Caki2 (cell line): ENCODE results near the gene C21orf91. TPM values are rescaled to one million over a fixed set of nuclear protein-coding genes. Genes with fewer than 3 reads are reported as not detected.

ENCODE experiments used
- DNase-seq: peaks from one replicate; pipeline ENCODE4 v3.0.0-alpha.2; 2015; ENCODE audit warnings: low read depth
- in situ Hi-C: cut with HindIII; loops from 2 replicates; pipeline ENCODE4 v1.10.0; 2016; ENCODE audit warnings: low sequenced_read_pairs, low pct_unique_long_range_greater_than_20kb, mixed read lengths
- total RNA-seq: library from RNA; depleted of rRNA; stranded (reverse); fragments of >200 nt; shearing (Covaris generic); gene quantifications from 2 replicates; pipeline ENCODE4 v1.2.3, GENCODE V29; 2014; ENCODE audit warnings: low replicate concordance; rRNA removed

The C21orf91 gene
- total RNA-seq, 1 experiment from 2014 or later = 0.34 TPM

DNA sequence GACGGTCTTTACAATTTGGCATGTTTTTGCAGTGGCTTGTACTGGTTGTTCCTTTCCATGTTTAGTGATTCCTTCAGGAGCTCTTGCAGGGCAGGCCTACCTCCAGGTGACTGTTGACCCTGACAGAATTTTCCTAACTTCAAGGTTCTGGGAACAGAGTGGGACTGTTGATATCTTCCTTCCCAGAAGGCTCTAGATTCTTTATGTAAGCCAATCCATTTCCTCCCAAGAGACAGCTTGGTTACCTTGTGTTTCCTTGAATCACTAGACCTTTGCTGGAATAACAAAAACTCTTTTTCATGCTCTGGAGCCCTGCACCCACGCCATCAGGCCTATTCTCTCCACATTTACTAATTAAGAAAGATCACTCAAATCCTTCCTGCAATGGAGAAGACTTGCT is 67.0 kb downstream of the C21orf91 start:
- no peak for DNase-seq
- in situ Hi-C loops = no loop called here

DNA sequence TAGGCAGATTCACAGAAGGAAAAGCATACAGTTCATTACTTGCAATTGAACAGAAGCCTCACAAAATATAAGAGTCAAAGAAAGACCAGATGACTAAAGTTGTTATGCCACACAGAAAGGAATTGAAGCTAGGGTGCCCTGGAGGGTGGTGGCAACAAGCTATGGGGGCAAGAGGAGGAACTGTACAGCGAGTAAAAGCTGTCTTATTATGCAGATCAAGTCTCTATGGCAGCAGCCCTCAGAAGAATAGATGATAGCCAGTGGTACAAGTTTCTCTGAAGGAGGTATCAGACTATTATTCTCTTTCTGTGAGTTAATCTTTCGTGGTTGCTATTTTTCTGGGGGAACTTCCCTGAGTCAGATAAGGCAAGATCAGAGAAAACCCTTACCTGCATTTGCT is 72.2 kb downstream of the C21orf91 start:
- in situ Hi-C loops = no loop called here
- no peak for DNase-seq

DNA sequence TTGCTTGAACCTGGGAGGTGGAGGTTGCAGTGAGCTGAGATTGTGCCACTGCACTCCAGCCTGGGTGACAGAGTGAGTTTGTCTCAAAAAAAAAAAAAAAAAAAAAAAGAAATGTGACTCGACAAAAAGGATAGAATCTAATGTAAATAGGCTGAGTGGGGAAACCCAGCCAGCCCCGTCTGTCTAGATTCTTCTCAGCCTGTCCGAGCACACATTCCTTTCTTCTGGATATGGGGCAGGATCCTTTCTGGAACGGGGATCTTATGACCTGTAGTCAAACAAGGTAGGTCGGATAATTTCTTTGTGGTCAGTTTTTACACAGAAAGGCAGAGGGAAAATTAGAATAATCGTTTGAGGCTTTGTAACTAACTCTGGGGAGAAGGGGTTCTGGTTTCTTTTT is 74.1 kb downstream of the C21orf91 start:
- in situ Hi-C loops = no loop called here
- DNase-seq = no peak

DNA sequence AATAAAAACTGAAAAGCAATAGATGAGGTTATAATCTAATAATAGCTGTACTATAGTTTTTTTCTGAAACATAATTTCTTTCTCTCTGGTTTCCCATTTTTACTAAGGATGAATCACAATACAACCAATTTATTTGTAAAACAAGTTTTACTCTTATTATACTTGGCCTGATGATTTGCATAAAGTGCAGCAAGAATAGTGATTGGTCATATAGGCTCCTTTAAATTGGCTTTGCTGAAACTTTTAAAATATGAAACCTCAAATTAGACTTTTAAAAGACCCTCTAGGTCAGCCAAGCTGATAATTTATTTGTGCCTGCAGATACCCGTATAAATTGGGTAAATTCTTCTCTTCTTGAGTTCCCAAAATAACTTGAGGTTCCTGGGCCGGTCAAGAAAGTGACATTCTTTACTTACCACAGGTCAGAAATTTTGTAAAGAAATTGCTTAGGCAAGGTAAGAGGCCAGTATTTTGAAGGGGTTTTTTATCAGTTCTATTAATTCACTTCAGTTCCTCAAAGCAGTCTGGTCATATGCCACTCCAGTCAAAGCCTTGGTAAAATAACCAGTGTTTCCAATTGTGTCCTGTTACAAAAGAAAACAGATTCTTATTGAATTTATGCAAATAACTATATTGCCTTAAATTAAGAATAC is 76.1 kb downstream of the C21orf91 start:
- in situ Hi-C loops = no loop called here
- DNase-seq = no peak

DNA sequence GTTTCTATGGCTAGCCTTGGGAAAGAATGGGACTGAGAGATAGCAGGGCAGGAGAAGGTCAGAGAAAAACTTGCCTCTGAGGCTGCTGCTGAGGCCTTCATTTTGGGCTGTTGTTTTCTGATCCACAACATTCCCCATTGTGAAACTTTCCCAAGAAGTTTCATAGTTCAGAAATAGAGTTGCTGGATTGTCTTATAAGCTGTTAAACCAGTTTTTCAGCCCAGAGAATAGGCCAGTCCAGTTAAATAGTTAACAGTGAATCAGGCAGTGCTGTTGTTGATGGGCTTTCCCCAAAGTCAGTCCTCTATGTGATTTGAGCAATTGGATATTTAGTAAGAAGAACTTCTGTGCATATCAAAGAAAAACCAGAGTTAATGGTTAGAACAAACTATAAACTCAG is 77.0 kb downstream of the C21orf91 start:
- DNase-seq = no peak
- in situ Hi-C loops = no loop called here

Other genes with a start within 250 kb of the C21orf91 start
- 50.6 and 120 TPM in 2 replicates for gene BTG3, start 206.5 kb downstream of the C21orf91 start, total RNA-seq